H1 (cell line): ENCODE data around the gene USH1C. TPM values are rescaled to one million over a fixed set of nuclear protein-coding genes. Genes with fewer than 3 reads are reported as not detected.

Experiments
- CTCF ChIA-PET: fragments of 300-600 bp; sonication (Branson Sonifier 250); formaldehyde crosslinking; loops from one replicate; lab custom pipeline; 2021; ENCODE audit not compliant: partially characterized antibody; lab: Charles Lee
- POLR2A ChIA-PET: fragments of 300-600 bp; sonication (Branson Sonifier 250); formaldehyde crosslinking; loops from one replicate; lab custom pipeline; 2021; ENCODE audit warnings: inconsistent platforms; ENCODE audit not compliant: partially characterized antibody; lab: Charles Lee
- DNase-seq, 2 experiments: peaks; one replicate each; pipeline versions ENCODE4 v3.0.0 to v3.0.0-alpha.2; 2010 to 2022; ENCODE audit warnings: low spot score in 2 of 2, low read depth in 1 of 2, mixed read lengths in 1 of 2
- FAIRE-seq: peaks from 2 replicates; lab custom pipeline; 2011; peaks lifted over from hg19 to GRCh38; lab: Jason Lieb, UNC
- H2AFZ ChIP-seq: 2 replicates; pipeline ENCODE4 v1.8.1; 2012; ENCODE audit warnings: low read length, inconsistent platforms
- H2AK5ac ChIP-seq: 2 replicates; pipeline ENCODE4 v1.6.1; 2013; ENCODE audit warnings: low read depth, low read length
- H2BK120ac ChIP-seq: replicated peaks from 2 replicates; pipeline ENCODE3; 2013; ENCODE audit warnings: low read depth, low read length, inconsistent platforms
- H2BK12ac ChIP-seq: 2 replicates; pipeline ENCODE4 v1.6.1; 2013; ENCODE audit warnings: low read depth, low read length
- H2BK15ac ChIP-seq: 2 replicates; pipeline ENCODE4 v1.6.1; 2013; ENCODE audit warnings: low read length
- H2BK20ac ChIP-seq: 2 replicates; pipeline ENCODE4 v1.6.1; 2013; ENCODE audit warnings: low read length
- H2BK5ac ChIP-seq: 2 replicates; pipeline ENCODE4 v1.6.1; 2013; ENCODE audit warnings: low read depth, low read length
- H3K14ac ChIP-seq: 2 replicates; pipeline ENCODE4 v1.6.1; 2013; ENCODE audit warnings: inconsistent platforms; ENCODE audit not compliant: insufficient read length
- H3K18ac ChIP-seq: 2 replicates; pipeline ENCODE4 v1.6.1; 2013; ENCODE audit warnings: low read length; ENCODE audit errors: extremely low read depth
- H3K23ac ChIP-seq: 2 replicates; pipeline ENCODE4 v1.6.1; 2013; ENCODE audit warnings: inconsistent platforms; ENCODE audit not compliant: insufficient read length
- H3K23me2 ChIP-seq: 2 replicates; pipeline ENCODE4 v1.6.1; 2013; ENCODE audit warnings: low read depth, low read length
- H3K27ac ChIP-seq: 2 replicates; pipeline ENCODE4 v1.6.1; 2011; ENCODE audit warnings: low read depth, low read length, inconsistent platforms
- H3K27me3 ChIP-seq, 4 experiments: replicated peaks in 1 of 4; 1 replicate in 1 of 4; 2 replicates in 3 of 4; pipeline versions ENCODE4 v1.6.1 to v1.8.1; 2011 to 2013; ENCODE audit warnings: low read length in 3 of 4, mild to moderate bottlenecking in 3 of 4, inconsistent platforms in 2 of 4, mixed read lengths in 2 of 4, moderate library complexity in 1 of 4; ENCODE audit not compliant: control insufficient read depth in 3 of 4, insufficient read depth in 3 of 4; ENCODE audit errors: extremely low read depth in 1 of 4
- H3K36me3 ChIP-seq, 4 experiments: 2 replicates each; pipeline versions ENCODE4 v1.6.1 to v1.8.1; 2011 to 2013; ENCODE audit warnings: mild to moderate bottlenecking in 4 of 4, low read length in 3 of 4, moderate library complexity in 2 of 4, control low read depth in 1 of 4, inconsistent platforms in 1 of 4; ENCODE audit not compliant: insufficient read depth in 4 of 4, control insufficient read depth in 2 of 4
- H3K4ac ChIP-seq: replicated peaks from 2 replicates; pipeline ENCODE3; 2013; ENCODE audit warnings: low read length, low read depth, mixed read lengths, inconsistent platforms; ENCODE audit not compliant: insufficient read length
- H3K4me1 ChIP-seq, 4 experiments: replicated peaks in 1 of 4; 1 replicate in 1 of 4; 2 replicates in 3 of 4; pipeline versions ENCODE4 v1.6.1 to v1.8.1; 2011 to 2013; ENCODE audit warnings: low read length in 3 of 4, inconsistent platforms in 2 of 4, mixed read lengths in 1 of 4; ENCODE audit not compliant: insufficient read depth in 4 of 4, control insufficient read depth in 3 of 4
- H3K4me2 ChIP-seq, 2 experiments: 2 replicates each; pipeline versions ENCODE4 v1.6.1 to v1.8.1; 2011 to 2013; ENCODE audit warnings: low read depth in 2 of 2, low read length in 2 of 2, control low read depth in 1 of 2, inconsistent platforms in 1 of 2, mild to moderate bottlenecking in 1 of 2; ENCODE audit not compliant: insufficient read depth in 1 of 2
- H3K4me3 ChIP-seq, 4 experiments: fragments of 200-600, 300-600 bp in 1 of 4; sonication (generic), shearing (Covaris generic), sonication (Bioruptor Twin) in 1 of 4; 2 replicates each; pipeline versions ENCODE4 v1.5.1 to v1.8.1; 2011 to 2016; ENCODE audit warnings: low read length in 4 of 4, low read depth in 3 of 4, control low read depth in 2 of 4, inconsistent platforms in 2 of 4, mild to moderate bottlenecking in 2 of 4, mixed read lengths in 1 of 4, moderate library complexity in 1 of 4; ENCODE audit not compliant: insufficient read depth in 2 of 4; ENCODE audit errors: extremely low read depth in 1 of 4
- H3K56ac ChIP-seq: replicated peaks from 2 replicates; pipeline ENCODE3; 2013; ENCODE audit warnings: low read depth, mild to moderate bottlenecking, mixed read lengths, low read length, inconsistent platforms; ENCODE audit not compliant: insufficient read length
- H3K79me1 ChIP-seq: 2 replicates; pipeline ENCODE4 v1.6.1; 2013; ENCODE audit warnings: low read depth, low read length, control low read depth
- H3K79me2 ChIP-seq, 2 experiments: 2 replicates each; pipeline versions ENCODE4 v1.6.1 to v1.8.1; 2012 to 2013; ENCODE audit warnings: low read length in 2 of 2, mild to moderate bottlenecking in 2 of 2, inconsistent platforms in 1 of 2; ENCODE audit not compliant: insufficient read depth in 2 of 2, control insufficient read depth in 1 of 2
- H3K9ac ChIP-seq, 4 experiments: replicated peaks in 1 of 4; 1 replicate in 1 of 4; 2 replicates in 3 of 4; pipeline versions ENCODE4 v1.6.1 to v1.8.1; 2011 to 2013; ENCODE audit warnings: low read depth in 3 of 4, low read length in 3 of 4, control low read depth in 2 of 4, mild to moderate bottlenecking in 2 of 4, moderate library complexity in 2 of 4, inconsistent platforms in 1 of 4; ENCODE audit errors: extremely low read depth in 1 of 4
- H3K9me3 ChIP-seq, 2 experiments: 2 replicates each; pipeline versions ENCODE4 v1.6.1 to v1.8.1; 2012 to 2013; ENCODE audit warnings: mild to moderate bottlenecking in 2 of 2, moderate library complexity in 2 of 2, control low read depth in 1 of 2, inconsistent platforms in 1 of 2, low read depth in 1 of 2, low read length in 1 of 2, mixed read lengths in 1 of 2; ENCODE audit not compliant: insufficient read depth in 2 of 2
- H4K20me1 ChIP-seq, 2 experiments: replicated peaks in 1 of 2; 2 replicates each; pipeline versions ENCODE3 to v1.8.1; 2011 to 2013; ENCODE audit warnings: inconsistent platforms in 2 of 2, low read length in 2 of 2, mild to moderate bottlenecking in 1 of 2; ENCODE audit not compliant: insufficient read depth in 2 of 2, control insufficient read depth in 1 of 2
- H4K5ac ChIP-seq: 2 replicates; pipeline ENCODE4 v1.6.1; 2013; ENCODE audit warnings: low read length, low read depth, mixed read lengths, inconsistent platforms; ENCODE audit not compliant: insufficient read length
- H4K8ac ChIP-seq: 2 replicates; pipeline ENCODE4 v1.8.0; 2013; ENCODE audit warnings: mild to moderate bottlenecking, moderate library complexity, low read length, inconsistent platforms; ENCODE audit not compliant: insufficient read depth; ENCODE audit errors: extremely low read depth
- H4K91ac ChIP-seq: replicated peaks from 2 replicates; pipeline ENCODE3; 2013; ENCODE audit warnings: low read length, mixed read lengths, inconsistent platforms; ENCODE audit not compliant: insufficient read length
- CREB1 ChIP-seq: IDR thresholded peaks from 2 replicates; pipeline ENCODE4 v1.6.1; 2012; ENCODE audit warnings: inconsistent platforms
- GABPA ChIP-seq: IDR thresholded peaks from 2 replicates; pipeline ENCODE4 v1.6.1; 2011; ENCODE audit warnings: mild to moderate bottlenecking, low read length, moderate library complexity, borderline replicate concordance; ENCODE audit not compliant: insufficient read depth
- POLR2AphosphoS5 ChIP-seq: IDR thresholded peaks from 2 replicates; pipeline ENCODE4 v1.6.1; 2011; ENCODE audit warnings: low read depth, low read length
- ZNF274 ChIP-seq: IDR thresholded peaks from 2 replicates; pipeline ENCODE4 v1.7.0; 2012; ENCODE audit warnings: low read length, borderline replicate concordance; ENCODE audit errors: extremely low read depth
- WGBS, 2 experiments: shearing (Covaris generic) in 1 of 2; methylation state at CpG; one replicate each; pipeline versions ENCODE4 v1.1.6 to v1.1.7; 2013 to 2015; ENCODE audit warnings: low lambda C conversion rate in 2 of 2, mixed read lengths in 2 of 2, inconsistent platforms in 1 of 2, low coverage in 1 of 2, missing lambda C conversion rate in 1 of 2; ENCODE audit not compliant: insufficient replicate concordance in 2 of 2, insufficient coverage in 1 of 2, insufficient read length in 1 of 2; ENCODE audit errors: extremely low coverage in 1 of 2, missing lambda C conversion rate in 1 of 2; 5-methylcytosine and 5-hydroxymethylcytosine counted together
- polyA plus RNA-seq, 7 experiments: library from polyadenylated mRNA; depleted of rRNA in 3 of 7; stranded (reverse) in 5 of 7; unstranded in 2 of 7; fragments of >200 nt in 5 of 7; fragments of 200-250 nt in 2 of 7; gene quantifications; 1 replicate in 5 of 7; 2 replicates in 1 of 7; 4 replicates in 1 of 7; pipeline versions ENCODE4 v1.2.1 to v1.2.3, GENCODE V29; 2011 to 2013; ENCODE audit warnings: missing spikeins in 2 of 7, mixed read lengths in 2 of 7
- total RNA-seq: library from RNA; stranded (reverse); fragmentation: NEBNext Ultra II Directional; extraction: Animal tissue kit (Norgen Biotek cat#: 25700); gene quantifications from 2 replicates; pipeline ENCODE4 v1.2.1, GENCODE V29; 2021

Gene USH1C
- total and polyA plus RNA-seq, 2 of the 8 experiments (the other 6 are each of a cell fraction or from before 2014, with no cell fraction given) = 1.3 to 1.6 TPM

GRCh38 chr11:17490232-17490631 is 54.0 kb downstream of the USH1C start:
- Histone ChIP-seq H2AFZ (no peak overlapping the region), H3K4me3 (no peak overlapping the region), H2BK15ac (no peak overlapping the region), H2BK12ac (no peak overlapping the region), H3K4ac (no peak overlapping the region), H3K79me2 (no peaks in the 10 kb centered on the region), H4K5ac (no peak overlapping the region), H3K27ac (no peak overlapping the region), H3K56ac (no peak overlapping the region), H2BK120ac (no peak overlapping the region), H3K9me3 (no peaks in the 10 kb centered on the region), H3K14ac (no peak overlapping the region), H3K27me3 (0 out of 7 replicates have a peak, but pooled peaks cover 0 to 2% (median 0%) of the 10 kb centered on the region in 4 experiments), H3K36me3 (no peaks in the 10 kb centered on the region), H3K79me1 (no peaks in the 10 kb centered on the region), H2BK20ac (no peak overlapping the region), H4K20me1 (no peaks in the 10 kb centered on the region), H3K4me1 (no peaks in the 10 kb centered on the region; a peak in 1 of 7 replicates), H3K18ac (no peak overlapping the region), H2AK5ac (no peak overlapping the region), H3K23me2 (no peaks in the 10 kb centered on the region), H4K8ac (no peak overlapping the region), H4K91ac (no peak overlapping the region), H3K23ac (no peak overlapping the region), H2BK5ac (no peak overlapping the region), H3K4me2 (no peak overlapping the region), H3K9ac (no peak overlapping the region)
- POLR2A ChIA-PET = no interaction called here
- DNase-seq = no peak
- no peak for TF ChIP-seq ZNF274
- no peak for TF ChIP-seq POLR2AphosphoS5
- no peak for TF ChIP-seq GABPA
- TF ChIP-seq CREB1 = no peak
- CTCF ChIA-PET = interaction anchor here (0.7 to 44.8 kb wide), 9 partner anchors 8 to 106 kb away, joined by 3 to 1414 read pairs (median 8); partner anchors contain the start of gene KCNJ11
- no peak for FAIRE-seq
- WGBS, 2 experiments = 87% methylated on average over 6 of the region's 6 CpGs; no CpG with 5 or more reads in 1 of the 2 experiments
